Measurements from ENCODE around the gene C3orf80.

DNA sequence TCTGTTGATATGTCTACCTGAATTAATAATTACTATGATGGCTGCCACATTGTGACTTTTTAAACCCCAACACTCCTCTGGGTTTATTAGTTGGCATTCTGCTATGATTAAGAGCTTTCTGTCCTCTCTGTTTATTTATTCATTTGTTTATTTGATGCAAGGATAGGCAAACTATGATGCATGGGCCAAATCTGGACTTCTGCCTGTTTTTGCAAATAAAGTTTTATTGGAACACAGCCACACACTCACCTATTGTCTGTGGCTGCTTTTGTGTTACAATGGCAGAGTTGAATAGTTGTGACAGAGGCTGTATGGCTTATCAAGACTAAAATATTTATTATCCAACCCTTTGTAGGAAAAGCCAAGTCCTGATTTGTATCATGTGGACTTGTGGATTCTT, 48.3 kb upstream of the C3orf80 start:
- TF ChIP-seq, protein P1, sequence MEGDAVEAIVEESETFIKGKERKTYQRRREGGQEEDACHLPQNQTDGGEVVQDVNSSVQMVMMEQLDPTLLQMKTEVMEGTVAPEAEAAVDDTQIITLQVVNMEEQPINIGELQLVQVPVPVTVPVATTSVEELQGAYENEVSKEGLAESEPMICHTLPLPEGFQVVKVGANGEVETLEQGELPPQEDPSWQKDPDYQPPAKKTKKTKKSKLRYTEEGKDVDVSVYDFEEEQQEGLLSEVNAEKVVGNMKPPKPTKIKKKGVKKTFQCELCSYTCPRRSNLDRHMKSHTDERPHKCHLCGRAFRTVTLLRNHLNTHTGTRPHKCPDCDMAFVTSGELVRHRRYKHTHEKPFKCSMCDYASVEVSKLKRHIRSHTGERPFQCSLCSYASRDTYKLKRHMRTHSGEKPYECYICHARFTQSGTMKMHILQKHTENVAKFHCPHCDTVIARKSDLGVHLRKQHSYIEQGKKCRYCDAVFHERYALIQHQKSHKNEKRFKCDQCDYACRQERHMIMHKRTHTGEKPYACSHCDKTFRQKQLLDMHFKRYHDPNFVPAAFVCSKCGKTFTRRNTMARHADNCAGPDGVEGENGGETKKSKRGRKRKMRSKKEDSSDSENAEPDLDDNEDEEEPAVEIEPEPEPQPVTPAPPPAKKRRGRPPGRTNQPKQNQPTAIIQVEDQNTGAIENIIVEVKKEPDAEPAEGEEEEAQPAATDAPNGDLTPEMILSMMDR (IDR thresholded peaks at IDR 0.05): no peak
- TF ChIP-seq EZH2 (IDR thresholded peaks at IDR 0.05) (no peak), EZH2phosphoT487 (IDR thresholded peaks at IDR 0.05) (no peak)

Data from neural progenitor cell (in vitro differentiated cells).